ENCODE measurements around the gene TRIM54. TPM values are rescaled to one million over a fixed set of nuclear protein-coding genes. Genes with fewer than 3 reads are reported as not detected.

Gene TRIM54
- total RNA-seq, 1 experiment from 2014 or later = not detected

- H3K4me3 ChIP-seq (ENCODE audit: low read length) = peak overlapping the region; percentile 89
- H3K4me2 ChIP-seq (ENCODE audit: low read depth, low read length, poor library complexity, severe bottlenecking) = peak overlapping the region; percentile 99
- H3K9me2 ChIP-seq (replicated peaks; ENCODE audit: insufficient read depth, low read length) = no peaks in the 10 kb centered on the region
- H3K79me2 ChIP-seq (ENCODE audit: low read length) = peaks cover 71% of the 10 kb centered on the region
- no peaks in the 10 kb centered on the region for H4K20me1 ChIP-seq (ENCODE audit: insufficient read depth, low read depth, low read length)
- peak overlapping the region; percentile 39; the same call in 1 of the 2 replicates for H2AFZ ChIP-seq (ENCODE audit: low read length)
- H3K9ac ChIP-seq (ENCODE audit: low read length) = peak overlapping the region; percentile 89
- peaks cover 9% of the 10 kb centered on the region for H3K36me3 ChIP-seq (ENCODE audit: insufficient read depth, low read length)
- H3K9me3 ChIP-seq (ENCODE audit: low read length) = no peaks in the 10 kb centered on the region
- peak; percentile 89 for DNase-seq
- H3K27ac ChIP-seq (ENCODE audit: low read length) = peak overlapping the region; percentile 78
- H3K27me3 ChIP-seq (ENCODE audit: low read length) = no peaks in the 10 kb centered on the region
- peaks cover 45% of the 10 kb centered on the region for H3K4me1 ChIP-seq (ENCODE audit: low read length)
Observed at GRCh38 chr2:27356056-27356381, 73.8 kb downstream of the TRIM54 start.

- Histone ChIP-seq H3K4me2 (ENCODE audit: low read depth, low read length, poor library complexity, severe bottlenecking) (peak within 1 kb of the TSS; percentile 99), H3K27ac (ENCODE audit: low read length) (peak within 1 kb of the TSS; percentile 78), H3K4me3 (ENCODE audit: low read length) (peak within 1 kb of the TSS; percentile 89), H3K79me2 (ENCODE audit: low read length) (peaks cover 66% of the 10 kb centered on the region), H3K36me3 (ENCODE audit: insufficient read depth, low read length) (peaks cover 9% of the 10 kb centered on the region), H3K9ac (ENCODE audit: low read length) (peak within 1 kb of the TSS; percentile 89), H3K27me3 (ENCODE audit: low read length) (no peaks in the 10 kb centered on the region), H2AFZ (ENCODE audit: low read length) (peak within 1 kb of the TSS; percentile 80; the same call in 1 of the 2 replicates), H3K9me2 (replicated peaks; ENCODE audit: insufficient read depth, low read length) (no peaks in the 10 kb centered on the region), H4K20me1 (ENCODE audit: insufficient read depth, low read depth, low read length) (no peaks in the 10 kb centered on the region), H3K4me1 (ENCODE audit: low read length) (peaks cover 41% of the 10 kb centered on the region), H3K9me3 (ENCODE audit: low read length) (no peaks in the 10 kb centered on the region)
- peak; percentile 98 for DNase-seq
Observed at GRCh38 chr2:27356382-27357181, 74.4 kb downstream of the TRIM54 start, which contains the start of gene GTF3C2. GTF3C2 (minus strand) TSS chr2:27356764; CDS start chr2:27343554, 13,210 bp downstream.

Other genes starting within 250 kb of the TRIM54 start
- 20.8 and 31.8 TPM in 2 replicates for gene TMEM214, start 249.5 kb upstream of the TRIM54 start, total RNA-seq (2014; rRNA removed; shearing (Covaris generic); ENCODE audit: low replicate concordance)
- gene AGBL5, start 230.8 kb upstream of the TRIM54 start, total RNA-seq (2014; rRNA removed; shearing (Covaris generic); ENCODE audit: low replicate concordance) = 30.0 and 35.7 TPM in 2 replicates
- 201 and 402 TPM in 2 replicates for gene OST4, start 210.8 kb upstream of the TRIM54 start, total RNA-seq (2014; rRNA removed; shearing (Covaris generic); ENCODE audit: low replicate concordance)
- gene EMILIN1, start 203.8 kb upstream of the TRIM54 start, total RNA-seq (2014; rRNA removed; shearing (Covaris generic); ENCODE audit: low replicate concordance) = 0.47 TPM in 1 of 2 replicates, not detected in the other
- 3.5 and 4.1 TPM in 2 replicates for gene KHK, start 195.7 kb upstream of the TRIM54 start, total RNA-seq (2014; rRNA removed; shearing (Covaris generic); ENCODE audit: low replicate concordance)
- not detected in 2 replicates for gene CGREF1, start 163.3 kb upstream of the TRIM54 start, total RNA-seq (2014; rRNA removed; shearing (Covaris generic); ENCODE audit: low replicate concordance)
- 1.4 and 2.4 TPM in 2 replicates for gene ABHD1, start 158.6 kb upstream of the TRIM54 start, total RNA-seq (2014; rRNA removed; shearing (Covaris generic); ENCODE audit: low replicate concordance)
- gene PREB, start 147.8 kb upstream of the TRIM54 start, total RNA-seq (2014; rRNA removed; shearing (Covaris generic); ENCODE audit: low replicate concordance) = 65.7 and 81.4 TPM in 2 replicates
- gene PRR30, start 143.0 kb upstream of the TRIM54 start, total RNA-seq (2014; rRNA removed; shearing (Covaris generic); ENCODE audit: low replicate concordance) = not detected in 2 replicates
- not detected in 2 replicates for gene TCF23, start 133.4 kb upstream of the TRIM54 start, total RNA-seq (2014; rRNA removed; shearing (Covaris generic); ENCODE audit: low replicate concordance)
- gene ATRAID, start 70.4 kb upstream of the TRIM54 start, total RNA-seq (2014; rRNA removed; shearing (Covaris generic); ENCODE audit: low replicate concordance) = 125 and 167 TPM in 2 replicates
- gene SLC5A6, start 70.2 kb upstream of the TRIM54 start, total RNA-seq (2014; rRNA removed; shearing (Covaris generic); ENCODE audit: low replicate concordance) = 23.7 and 38.4 TPM in 2 replicates
- gene CAD, start 65.1 kb upstream of the TRIM54 start, total RNA-seq (2014; rRNA removed; shearing (Covaris generic); ENCODE audit: low replicate concordance) = 69.5 and 71.4 TPM in 2 replicates
- gene SLC30A3, start 19.4 kb upstream of the TRIM54 start, total RNA-seq (2014; rRNA removed; shearing (Covaris generic); ENCODE audit: low replicate concordance) = 0.19 and 0.29 TPM in 2 replicates
- gene DNAJC5G, start 7.0 kb upstream of the TRIM54 start, total RNA-seq (2014; rRNA removed; shearing (Covaris generic); ENCODE audit: low replicate concordance) = not detected in 2 replicates
- 2.5 and 7.1 TPM in 2 replicates for gene UCN, start 26.0 kb downstream of the TRIM54 start, total RNA-seq (2014; rRNA removed; shearing (Covaris generic); ENCODE audit: low replicate concordance)
- gene MPV17, start 40.7 kb downstream of the TRIM54 start, total RNA-seq (2014; rRNA removed; shearing (Covaris generic); ENCODE audit: low replicate concordance) = 103 and 126 TPM in 2 replicates
- 44.2 and 79.0 TPM in 2 replicates for gene GTF3C2, start 74.3 kb downstream of the TRIM54 start, total RNA-seq (2014; rRNA removed; shearing (Covaris generic); ENCODE audit: low replicate concordance)
- gene EIF2B4, start 87.9 kb downstream of the TRIM54 start, total RNA-seq (2014; rRNA removed; shearing (Covaris generic); ENCODE audit: low replicate concordance) = 30.6 and 35.3 TPM in 2 replicates
- 77.4 and 116 TPM in 2 replicates for gene SNX17, start 88.2 kb downstream of the TRIM54 start, total RNA-seq (2014; rRNA removed; shearing (Covaris generic); ENCODE audit: low replicate concordance)
- gene ZNF513, start 98.3 kb downstream of the TRIM54 start, total RNA-seq (2014; rRNA removed; shearing (Covaris generic); ENCODE audit: low replicate concordance) = 7.0 and 12.6 TPM in 2 replicates
- 66.9 and 79.6 TPM in 2 replicates for gene PPM1G, start 127.2 kb downstream of the TRIM54 start, total RNA-seq (2014; rRNA removed; shearing (Covaris generic); ENCODE audit: low replicate concordance)
- gene NRBP1, start 146.2 kb downstream of the TRIM54 start, total RNA-seq (2014; rRNA removed; shearing (Covaris generic); ENCODE audit: low replicate concordance) = 27.1 and 30.7 TPM in 2 replicates
- gene KRTCAP3, start 160.0 kb downstream of the TRIM54 start, total RNA-seq (2014; rRNA removed; shearing (Covaris generic); ENCODE audit: low replicate concordance) = 0.61 TPM in 1 of 2 replicates, not detected in the other
- 29.1 and 35.9 TPM in 2 replicates for gene IFT172, start 207.3 kb downstream of the TRIM54 start, total RNA-seq (2014; rRNA removed; shearing (Covaris generic); ENCODE audit: low replicate concordance)
- gene FNDC4, start 212.8 kb downstream of the TRIM54 start, total RNA-seq (2014; rRNA removed; shearing (Covaris generic); ENCODE audit: low replicate concordance) = not detected in 2 replicates
- not detected in 2 replicates for gene GCKR, start 214.4 kb downstream of the TRIM54 start, total RNA-seq (2014; rRNA removed; shearing (Covaris generic); ENCODE audit: low replicate concordance)

Measured in Karpas-422 (cell line).